K562 (cell line): ENCODE data around the gene SOSTDC1. TPM values are rescaled to one million over a fixed set of nuclear protein-coding genes. Genes with fewer than 3 reads are reported as not detected.
A peak's percentile ranks its signal among the peaks of the same experiment; 100 is the strongest.

ENCODE experiments used
- C11orf30 ChIP-seq: fragments of 450-650 bp; IDR thresholded peaks from 2 replicates; pipeline ENCODE4 v1.6.1; 2016; ENCODE audit warnings: low read depth, mild to moderate bottlenecking
- CBFA2T2 ChIP-seq: fragments of 450-650 bp; conservative IDR thresholded peaks from 2 replicates; pipeline ENCODE4 v1.6.1; 2017; ENCODE audit warnings: mild to moderate bottlenecking
- CBX2 ChIP-seq: fragments of 200-600 bp; sonication (generic); IDR thresholded peaks from one replicate; pipeline ENCODE4 v1.6.1; 2012; ENCODE audit warnings: mild to moderate bottlenecking, low read length, inconsistent platforms; ENCODE audit not compliant: insufficient read depth, poor library complexity, severe bottlenecking
- DMBX1 ChIP-seq: fragments of 250-450 bp; sonication (Bioruptor Pico); IDR thresholded peaks from 2 replicates; pipeline ENCODE4 v1.8.0; 2022; ENCODE audit warnings: inconsistent platforms, mild to moderate bottlenecking, moderate library complexity, borderline replicate concordance
- HDAC6 ChIP-seq: IDR thresholded peaks from 2 replicates; pipeline ENCODE4 v1.6.1; 2012; ENCODE audit warnings: low read depth, mild to moderate bottlenecking, control low read depth, inconsistent platforms, low read length, moderate library complexity
- HDAC8 ChIP-seq: fragments of 450-650 bp; IDR thresholded peaks from 2 replicates; pipeline ENCODE4 v1.6.1; 2016; ENCODE audit warnings: mild to moderate bottlenecking, missing genetic modification characterization, moderate library complexity, missing compliant biosample characterization
- HNRNPUL1 ChIP-seq: fragments of 200-400 bp; formaldehyde crosslinking; IDR thresholded peaks from 2 replicates; pipeline ENCODE4 v1.6.1; 2017; ENCODE audit warnings: low read length
- HSF4 ChIP-seq: fragments of 250-450 bp; sonication (Bioruptor Pico); IDR thresholded peaks from 2 replicates; pipeline ENCODE4 v2.1.2; 2022; ENCODE audit warnings: mild to moderate bottlenecking, moderate library complexity, borderline replicate concordance
- KDM2B ChIP-seq: fragments of 250-450 bp; sonication (Bioruptor Pico); IDR thresholded peaks from 2 replicates; pipeline ENCODE4 v1.8.0; 2021; ENCODE audit warnings: mild to moderate bottlenecking, moderate library complexity
- NFE2L1 ChIP-seq: fragments of 450-650 bp; IDR thresholded peaks from 2 replicates; pipeline ENCODE4 v1.6.1; 2016; ENCODE audit warnings: missing genetic modification characterization, low read depth, mild to moderate bottlenecking, missing compliant biosample characterization, moderate library complexity, borderline replicate concordance
- PYGO2 ChIP-seq: fragments of 450-650 bp; IDR thresholded peaks from 2 replicates; pipeline ENCODE4 v1.6.1; 2016; ENCODE audit warnings: mild to moderate bottlenecking, missing genetic modification characterization, moderate library complexity, missing compliant biosample characterization
- SMARCA5 ChIP-seq: fragments of 450-650 bp; IDR thresholded peaks from 2 replicates; pipeline ENCODE4 v1.6.1; 2016
- SMARCB1 ChIP-seq: IDR thresholded peaks from 2 replicates; pipeline ENCODE4 v1.6.1; 2011; ENCODE audit warnings: improper control_type of control experiment, low read depth; ENCODE audit not compliant: insufficient read length
- SNIP1 ChIP-seq: fragments of 450-650 bp; IDR thresholded peaks from 2 replicates; pipeline ENCODE4 v1.7.1; 2017; ENCODE audit warnings: low read depth, mild to moderate bottlenecking
- ZC3H11A ChIP-seq: IDR thresholded peaks from 2 replicates; pipeline ENCODE4 v1.6.1; 2012; ENCODE audit warnings: low read depth, low read length, improper control_type of control experiment
- ZNF3 ChIP-seq: fragments of 250-450 bp; sonication (Bioruptor Pico); IDR thresholded peaks from 2 replicates; pipeline ENCODE4 v1.5.0; 2021; ENCODE audit warnings: mild to moderate bottlenecking, moderate library complexity
- ZNF551 ChIP-seq: fragments of 250-450 bp; sonication (Bioruptor Pico); IDR thresholded peaks from 2 replicates; pipeline ENCODE4 v1.5.0; 2021; ENCODE audit warnings: mild to moderate bottlenecking, moderate library complexity
- polyA plus RNA-seq, 8 experiments: library from polyadenylated mRNA; depleted of rRNA in 4 of 8; stranded (reverse) in 5 of 8; unstranded in 3 of 8; fragments of >200 nt; fragmentation: Nextera tagmentation in 2 of 8; fragmentation: Illumina TruSeq in 1 of 8; extraction: Ambion mirVana in 2 of 8; extraction: Trizol in 1 of 8; gene quantifications; 2 replicates each; pipeline versions ENCODE4 v1.2.1 to v1.2.3, GENCODE V29; 2011 to 2014; ENCODE audit warnings: inconsistent platforms in 1 of 8, missing spikeins in 1 of 8
- total RNA-seq, 7 experiments: library from RNA; depleted of rRNA in 6 of 7; stranded (reverse); fragments of >200 nt in 6 of 7; fragmentation: Illumina TruSeq in 2 of 7; extraction: Trizol in 2 of 7; gene quantifications; 2 replicates each; pipeline versions ENCODE4 v1.2.1 to v1.2.3, GENCODE V29; 2011 to 2021; ENCODE audit warnings: low replicate concordance in 1 of 7
- TF ChIP-seq, protein P1 (sequence below): IDR thresholded peaks from 2 replicates; pipeline ENCODE4 v1.6.1; 2012; ENCODE audit warnings: low read depth, low read length, improper control_type of control experiment, borderline replicate concordance
- TF ChIP-seq, protein P2 (sequence below), 2 experiments: fragments of 450-650 bp; IDR thresholded peaks; 2 replicates each; pipeline ENCODE4 v1.6.1; 2018; ENCODE audit warnings: mild to moderate bottlenecking in 2 of 2, low read depth in 1 of 2; ENCODE audit not compliant: partially characterized antibody in 2 of 2
- TF ChIP-seq, protein P3 (sequence below): sonication (generic); formaldehyde crosslinking; IDR thresholded peaks from 2 replicates; pipeline ENCODE4 v1.8.0; 2022; ENCODE audit warnings: missing genetic modification reagents, mild to moderate bottlenecking, moderate library complexity, borderline replicate concordance
- TF ChIP-seq, protein P4 (sequence below): fragments of 450-650 bp; formaldehyde crosslinking; IDR thresholded peaks from 2 replicates; pipeline ENCODE4 v1.4.0; 2020; ENCODE audit warnings: mild to moderate bottlenecking, moderate library complexity

SOSTDC1 gene
- total and polyA plus RNA-seq, 9 of the 15 experiments (the other 6 are each of a cell fraction or from before 2014, with no cell fraction given): 8.3 to 48.6 (median 15.9) TPM

DNA sequence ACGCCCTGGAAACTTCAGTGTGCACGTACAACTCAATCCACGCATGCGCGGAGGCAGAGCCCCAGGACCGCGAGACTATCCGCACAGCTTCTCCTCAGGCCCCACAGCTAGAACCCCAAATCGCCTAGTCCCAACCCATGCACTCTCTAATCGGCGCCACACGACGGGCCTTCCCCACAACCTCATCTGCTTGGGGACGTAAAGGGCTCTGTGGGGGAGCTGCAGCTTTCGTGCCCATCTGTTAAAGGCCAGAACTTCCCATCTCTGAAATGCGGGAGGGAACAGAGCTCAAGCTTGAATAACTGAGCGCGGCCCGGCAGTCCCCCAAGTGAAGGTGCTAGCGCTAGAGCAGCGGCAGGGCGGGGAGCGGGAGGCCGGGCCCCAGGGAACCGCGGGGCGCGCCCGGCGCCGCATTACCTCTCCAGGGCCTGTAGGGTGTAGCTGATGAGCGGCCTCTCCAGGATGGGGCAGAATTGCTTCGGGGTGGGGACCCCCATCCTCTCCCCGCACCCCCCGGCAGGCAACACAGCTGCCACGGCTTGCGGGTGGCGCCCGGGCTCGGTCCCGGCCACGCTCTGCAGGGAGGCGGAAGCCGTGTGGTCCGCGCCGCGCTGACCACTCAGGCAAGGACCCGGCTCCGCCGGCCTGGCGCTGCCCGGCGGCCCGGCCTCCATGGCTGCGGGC, 44.7 kb downstream of the SOSTDC1 start (continued):
- TF ChIP-seq DMBX1 (CRISPR knock-in tag) (peak; percentile 17; the same call in 1 of the 2 replicates), CBFA2T2 (no peak), NFE2L1 (no peak), ZC3H11A (no peak), HNRNPUL1 (no peak), HDAC6 (no peak), SNIP1 (no peak), HDAC8 (tag) (peak; percentile 36), ZNF551 (no peak), PYGO2 (tag) (no peak), HSF4 (no peak), SMARCA5 (no peak), CBX2 (no peak), KDM2B (CRISPR knock-in tag) (0 out of 2 replicates have a peak, but pooled peaks have one; percentile 35), ZNF3 (CRISPR knock-in tag) (no peak), C11orf30 (no peak), SMARCB1 (no peak)
- TF ChIP-seq, protein P1, sequence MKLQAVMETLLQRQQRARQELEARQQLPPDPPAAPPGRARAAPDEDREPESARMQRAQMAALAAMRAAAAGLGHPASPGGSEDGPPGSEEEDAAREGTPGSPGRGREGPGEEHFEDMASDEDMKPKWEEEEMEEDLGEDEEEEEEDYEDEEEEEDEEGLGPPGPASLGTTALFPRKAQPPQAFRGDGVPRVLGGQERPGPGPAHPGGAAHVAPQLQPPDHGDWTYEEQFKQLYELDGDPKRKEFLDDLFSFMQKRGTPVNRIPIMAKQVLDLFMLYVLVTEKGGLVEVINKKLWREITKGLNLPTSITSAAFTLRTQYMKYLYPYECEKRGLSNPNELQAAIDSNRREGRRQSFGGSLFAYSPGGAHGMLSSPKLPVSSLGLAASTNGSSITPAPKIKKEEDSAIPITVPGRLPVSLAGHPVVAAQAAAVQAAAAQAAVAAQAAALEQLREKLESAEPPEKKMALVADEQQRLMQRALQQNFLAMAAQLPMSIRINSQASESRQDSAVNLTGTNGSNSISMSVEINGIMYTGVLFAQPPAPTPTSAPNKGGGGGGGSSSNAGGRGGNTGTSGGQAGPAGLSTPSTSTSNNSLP: no peak
- TF ChIP-seq, protein P2, sequence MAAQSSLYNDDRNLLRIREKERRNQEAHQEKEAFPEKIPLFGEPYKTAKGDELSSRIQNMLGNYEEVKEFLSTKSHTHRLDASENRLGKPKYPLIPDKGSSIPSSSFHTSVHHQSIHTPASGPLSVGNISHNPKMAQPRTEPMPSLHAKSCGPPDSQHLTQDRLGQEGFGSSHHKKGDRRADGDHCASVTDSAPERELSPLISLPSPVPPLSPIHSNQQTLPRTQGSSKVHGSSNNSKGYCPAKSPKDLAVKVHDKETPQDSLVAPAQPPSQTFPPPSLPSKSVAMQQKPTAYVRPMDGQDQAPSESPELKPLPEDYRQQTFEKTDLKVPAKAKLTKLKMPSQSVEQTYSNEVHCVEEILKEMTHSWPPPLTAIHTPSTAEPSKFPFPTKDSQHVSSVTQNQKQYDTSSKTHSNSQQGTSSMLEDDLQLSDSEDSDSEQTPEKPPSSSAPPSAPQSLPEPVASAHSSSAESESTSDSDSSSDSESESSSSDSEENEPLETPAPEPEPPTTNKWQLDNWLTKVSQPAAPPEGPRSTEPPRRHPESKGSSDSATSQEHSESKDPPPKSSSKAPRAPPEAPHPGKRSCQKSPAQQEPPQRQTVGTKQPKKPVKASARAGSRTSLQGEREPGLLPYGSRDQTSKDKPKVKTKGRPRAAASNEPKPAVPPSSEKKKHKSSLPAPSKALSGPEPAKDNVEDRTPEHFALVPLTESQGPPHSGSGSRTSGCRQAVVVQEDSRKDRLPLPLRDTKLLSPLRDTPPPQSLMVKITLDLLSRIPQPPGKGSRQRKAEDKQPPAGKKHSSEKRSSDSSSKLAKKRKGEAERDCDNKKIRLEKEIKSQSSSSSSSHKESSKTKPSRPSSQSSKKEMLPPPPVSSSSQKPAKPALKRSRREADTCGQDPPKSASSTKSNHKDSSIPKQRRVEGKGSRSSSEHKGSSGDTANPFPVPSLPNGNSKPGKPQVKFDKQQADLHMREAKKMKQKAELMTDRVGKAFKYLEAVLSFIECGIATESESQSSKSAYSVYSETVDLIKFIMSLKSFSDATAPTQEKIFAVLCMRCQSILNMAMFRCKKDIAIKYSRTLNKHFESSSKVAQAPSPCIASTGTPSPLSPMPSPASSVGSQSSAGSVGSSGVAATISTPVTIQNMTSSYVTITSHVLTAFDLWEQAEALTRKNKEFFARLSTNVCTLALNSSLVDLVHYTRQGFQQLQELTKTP (IDR thresholded peaks at IDR 0.05; ENCODE audit: low read depth in 1 of 2, partially characterized antibody in 2 of 2): peak; percentile 63 to 83
- TF ChIP-seq, protein P3, sequence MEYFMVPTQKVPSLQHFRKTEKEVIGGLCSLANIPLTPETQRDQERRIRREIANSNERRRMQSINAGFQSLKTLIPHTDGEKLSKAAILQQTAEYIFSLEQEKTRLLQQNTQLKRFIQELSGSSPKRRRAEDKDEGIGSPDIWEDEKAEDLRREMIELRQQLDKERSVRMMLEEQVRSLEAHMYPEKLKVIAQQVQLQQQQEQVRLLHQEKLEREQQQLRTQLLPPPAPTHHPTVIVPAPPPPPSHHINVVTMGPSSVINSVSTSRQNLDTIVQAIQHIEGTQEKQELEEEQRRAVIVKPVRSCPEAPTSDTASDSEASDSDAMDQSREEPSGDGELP (CRISPR knock-in tag): peak; percentile 78
- TF ChIP-seq, protein P4, sequence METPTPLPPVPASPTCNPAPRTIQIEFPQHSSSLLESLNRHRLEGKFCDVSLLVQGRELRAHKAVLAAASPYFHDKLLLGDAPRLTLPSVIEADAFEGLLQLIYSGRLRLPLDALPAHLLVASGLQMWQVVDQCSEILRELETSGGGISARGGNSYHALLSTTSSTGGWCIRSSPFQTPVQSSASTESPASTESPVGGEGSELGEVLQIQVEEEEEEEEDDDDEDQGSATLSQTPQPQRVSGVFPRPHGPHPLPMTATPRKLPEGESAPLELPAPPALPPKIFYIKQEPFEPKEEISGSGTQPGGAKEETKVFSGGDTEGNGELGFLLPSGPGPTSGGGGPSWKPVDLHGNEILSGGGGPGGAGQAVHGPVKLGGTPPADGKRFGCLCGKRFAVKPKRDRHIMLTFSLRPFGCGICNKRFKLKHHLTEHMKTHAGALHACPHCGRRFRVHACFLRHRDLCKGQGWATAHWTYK (CRISPR knock-in tag): peak; percentile 49
